Adipocyte (in vitro differentiated cells): Measurements from ENCODE around the gene SNX9.
"Not testable (repeated sequence)": the region's sequence is repeated elsewhere in the genome, so short reads cannot be mapped to it uniquely, and the experiment has no call there.

ENCODE experiments used
- DNase-seq: peaks from one replicate; pipeline ENCODE4 v3.0.0-alpha.2; 2015; ENCODE audit warnings: low read depth
- H3K27me3 ChIP-seq: replicated peaks from 2 replicates; pipeline ENCODE4 v1.7.0; 2013; ENCODE audit warnings: mild to moderate bottlenecking, low read length, moderate library complexity; ENCODE audit not compliant: control insufficient read depth, insufficient read depth
- H3K36me3 ChIP-seq: 2 replicates; pipeline ENCODE4 v1.7.0; 2013; ENCODE audit warnings: low read length, mild to moderate bottlenecking, moderate library complexity; ENCODE audit not compliant: control insufficient read depth, insufficient read depth, severe bottlenecking
- H3K4me1 ChIP-seq: 2 replicates; pipeline ENCODE4 v1.7.0; 2013; ENCODE audit warnings: mild to moderate bottlenecking, low read length, moderate library complexity; ENCODE audit not compliant: control insufficient read depth, insufficient read depth
- H3K4me3 ChIP-seq: 2 replicates; pipeline ENCODE4 v1.7.0; 2013; ENCODE audit warnings: mild to moderate bottlenecking, low read length, moderate library complexity
- H3K9ac ChIP-seq: 2 replicates; pipeline ENCODE4 v1.7.0; 2013; ENCODE audit warnings: mild to moderate bottlenecking, low read length, moderate library complexity
- H3K9me3 ChIP-seq: 2 replicates; pipeline ENCODE4 v1.7.0; 2013; ENCODE audit warnings: mild to moderate bottlenecking, low read length, moderate library complexity; ENCODE audit not compliant: control insufficient read depth

Gene SNX9

GRCh38 chr6:157789297-157789696, 33.7 kb upstream of the SNX9 start:
- no peak for DNase-seq

GRCh38 chr6:157789861-157790260, 33.2 kb upstream of the SNX9 start:
- Histone ChIP-seq H3K4me3 (no peak overlapping the region), H3K4me1 (peaks cover 33% of the 10 kb centered on the region), H3K36me3 (no peaks in the 10 kb centered on the region), H3K9ac (no peak overlapping the region), H3K27me3 (no peaks in the 10 kb centered on the region), H3K9me3 (peaks cover 3% of the 10 kb centered on the region)
- no peak for DNase-seq

More at GRCh38 chr6:157789297-157789696, 33.7 kb upstream of the SNX9 start:
- peaks cover 31% of the 10 kb centered on the region for H3K4me1 ChIP-seq
- H3K9ac ChIP-seq, result no peak overlapping the region
- peaks cover 3% of the 10 kb centered on the region for H3K9me3 ChIP-seq
- H3K36me3 ChIP-seq, result no peaks in the 10 kb centered on the region
- H3K27me3 ChIP-seq, result no peaks in the 10 kb centered on the region
- H3K4me3 ChIP-seq, result no peak overlapping the region

- no peak for DNase-seq
- no peak overlapping the region for H3K4me3 ChIP-seq
These were observed 32.4 kb upstream of the SNX9 start for GRCh38 chr6:157790548-157791160.

GRCh38 chr6:157791450-157791849, 31.6 kb upstream of the SNX9 start:
- Histone ChIP-seq H3K9me3 (no peaks in the 10 kb centered on the region), H3K27me3 (no peaks in the 10 kb centered on the region), H3K9ac (no peak overlapping the region), H3K4me3 (no peak overlapping the region), H3K4me1 (peaks cover 40% of the 10 kb centered on the region), H3K36me3 (no peaks in the 10 kb centered on the region)
- no peak for DNase-seq

More at GRCh38 chr6:157790548-157791160, 32.4 kb upstream of the SNX9 start:
- peaks cover 38% of the 10 kb centered on the region for H3K4me1 ChIP-seq
- H3K9ac ChIP-seq, result peak overlapping the region; percentile 6
- no peaks in the 10 kb centered on the region for H3K27me3 ChIP-seq
- no peaks in the 10 kb centered on the region for H3K36me3 ChIP-seq
- H3K9me3 ChIP-seq, result peaks cover 3% of the 10 kb centered on the region

- H3K27me3 ChIP-seq, result no peaks in the 10 kb centered on the region
- H3K9me3 ChIP-seq, result no peaks in the 10 kb centered on the region
- H3K4me3 ChIP-seq, result no peak overlapping the region
- H3K36me3 ChIP-seq, result no peaks in the 10 kb centered on the region
- no peak overlapping the region for H3K9ac ChIP-seq
- peaks cover 30% of the 10 kb centered on the region for H3K4me1 ChIP-seq
- DNase-seq, result no peak
These were observed 30.4 kb upstream of the SNX9 start for GRCh38 chr6:157792671-157793070.

GRCh38 chr6:157794012-157794411, 29.0 kb upstream of the SNX9 start:
- H3K9ac ChIP-seq, H3K36me3 ChIP-seq, H3K9me3 ChIP-seq, H3K27me3 ChIP-seq, DNase-seq, H3K4me3 ChIP-seq: not testable (repeated sequence)
- peaks cover 24% of the 10 kb centered on the region for H3K4me1 ChIP-seq

GRCh38 chr6:157795841-157796240, 27.2 kb upstream of the SNX9 start:
- Histone ChIP-seq H3K9me3 (no peaks in the 10 kb centered on the region), H3K4me3 (no peak overlapping the region), H3K4me1 (peaks cover 22% of the 10 kb centered on the region), H3K36me3 (no peaks in the 10 kb centered on the region), H3K27me3 (no peaks in the 10 kb centered on the region), H3K9ac (no peak overlapping the region)
- DNase-seq, result no peak

- no peaks in the 10 kb centered on the region for H3K36me3 ChIP-seq
- no peaks in the 10 kb centered on the region for H3K27me3 ChIP-seq
- peaks cover 14% of the 10 kb centered on the region for H3K4me1 ChIP-seq
- H3K4me3 ChIP-seq, result no peak overlapping the region
- no peaks in the 10 kb centered on the region for H3K9me3 ChIP-seq
- no peak overlapping the region for H3K9ac ChIP-seq
- no peak for DNase-seq
These were observed 24.2 kb upstream of the SNX9 start for GRCh38 chr6:157798851-157799250.

- H3K9me3 ChIP-seq, DNase-seq, H3K36me3 ChIP-seq, H3K27me3 ChIP-seq, H3K4me3 ChIP-seq, H3K9ac ChIP-seq: not testable (repeated sequence)
- H3K4me1 ChIP-seq, result peaks cover 17% of the 10 kb centered on the region
These were observed 23.5 kb upstream of the SNX9 start for GRCh38 chr6:157799561-157799960.

GRCh38 chr6:157800420-157801237, 22.4 kb upstream of the SNX9 start:
- no peak overlapping the region for H3K9ac ChIP-seq
- H3K9me3 ChIP-seq, result no peaks in the 10 kb centered on the region
- no peaks in the 10 kb centered on the region for H3K27me3 ChIP-seq
- H3K36me3 ChIP-seq, result no peaks in the 10 kb centered on the region
- DNase-seq, result peak; percentile 77
- H3K4me1 ChIP-seq, result peaks cover 10% of the 10 kb centered on the region
- H3K4me3 ChIP-seq, result no peak overlapping the region

GRCh38 chr6:157804448-157805327, 18.4 kb upstream of the SNX9 start:
- Histone ChIP-seq H3K36me3 (no peaks in the 10 kb centered on the region), H3K4me1 (peaks cover 8% of the 10 kb centered on the region), H3K4me3 (no peak overlapping the region)

More at GRCh38 chr6:157804448-157805327, 18.4 kb upstream of the SNX9 start:
- Histone ChIP-seq H3K9ac (peak overlapping the region; percentile 13), H3K9me3 (peaks cover 6% of the 10 kb centered on the region), H3K27me3 (no peaks in the 10 kb centered on the region)
- DNase-seq, result no peak
